A549 (cell line): ENCODE results near the gene CCDC85B. TPM values are rescaled to one million over a fixed set of nuclear protein-coding genes. Genes with fewer than 3 reads are reported as not detected.

ENCODE experiments used
- ATAC-seq, 2 experiments: fragments of 200-7000 bp in 1 of 2; fragments of >200 bp in 1 of 2; cut with Nextera tagmentation in 1 of 2; cut with Tn5 transposase in 1 of 2; 3 replicates each; pipeline versions ENCODE4 v1.8.0 to v1.9.1; 2018 to 2020; ENCODE audit warnings: mild to moderate bottlenecking in 1 of 2, moderate library complexity in 1 of 2
- CTCF ChIA-PET: fragments of 300-600 bp; sonication (Branson Sonifier 250); formaldehyde crosslinking; extraction: SDS; loops from one replicate; lab custom pipeline; 2021; ENCODE audit warnings: antibody characterized with exemption, inconsistent platforms; lab: Yijun Ruan, JAX
- POLR2A ChIA-PET: fragments of 350-600 bp; formaldehyde crosslinking; extraction: SDS; loops from one replicate; lab custom pipeline; 2021; ENCODE audit warnings: antibody characterized with exemption, inconsistent platforms; lab: Yijun Ruan, JAX
- DNase-seq, 2 experiments: peaks; one replicate each; pipeline versions ENCODE4 v3.0.0 to v3.0.0-alpha.2; 2011 to 2016; ENCODE audit warnings: low read depth in 1 of 2, low spot score in 1 of 2
- FAIRE-seq: peaks from 2 replicates; lab custom pipeline; 2011; peaks lifted over from hg19 to GRCh38; lab: Jason Lieb, UNC
- H3K27ac ChIP-seq, 2 experiments: fragments of >200 bp; sonication (Bioruptor Twin); formaldehyde crosslinking; 3 replicates each; pipeline ENCODE4 v1.5.1; 2016 to 2017
- H3K4me1 ChIP-seq: fragments of >200 bp; sonication (Bioruptor Twin); formaldehyde crosslinking; 3 replicates; pipeline ENCODE4 v1.6.1; 2016
- H3K4me2 ChIP-seq: fragments of >200 bp; sonication (Bioruptor Twin); formaldehyde crosslinking; 3 replicates; pipeline ENCODE4 v1.6.1; 2016
- H3K4me3 ChIP-seq: fragments of >200 bp; sonication (Bioruptor Twin); formaldehyde crosslinking; 3 replicates; pipeline ENCODE4 v1.5.1; 2016
- H3K9me3 ChIP-seq: fragments of >200 bp; sonication (Bioruptor Twin); formaldehyde crosslinking; 3 replicates; pipeline ENCODE4 v1.6.1; 2016
- BCL3 ChIP-seq: fragments of >200 bp; sonication (Bioruptor Twin); formaldehyde crosslinking; IDR thresholded peaks from 3 replicates; pipeline ENCODE4 v1.6.1; 2016
- CBX2 ChIP-seq: fragments of 200-600 bp; sonication (generic); IDR thresholded peaks from 2 replicates; pipeline ENCODE4 v1.6.1; 2016; ENCODE audit warnings: low read depth, mild to moderate bottlenecking, borderline replicate concordance
- CBX8 ChIP-seq: fragments of 200-600 bp; sonication (generic); IDR thresholded peaks from 2 replicates; pipeline ENCODE4 v1.6.1; 2016
- CHD4 ChIP-seq: fragments of 200-600 bp; sonication (generic); IDR thresholded peaks from 2 replicates; pipeline ENCODE4 v1.6.1; 2016; ENCODE audit warnings: antibody characterized with exemption, mild to moderate bottlenecking, borderline replicate concordance
- FOSB ChIP-seq: fragments of 250-450 bp; sonication (Bioruptor Pico); IDR thresholded peaks from 2 replicates; pipeline ENCODE4 v1.5.0; 2020; ENCODE audit warnings: mild to moderate bottlenecking, moderate library complexity
- FOSL2 ChIP-seq, 2 experiments: fragments of 450-650 bp in 1 of 2; fragments of >200 bp in 1 of 2; sonication (Bioruptor Twin) in 1 of 2; formaldehyde crosslinking; IDR thresholded peaks; 2 replicates each; pipeline versions ENCODE4 v1.5.0 to v1.6.1; 2016 to 2020; ENCODE audit warnings: mild to moderate bottlenecking in 1 of 2, moderate library complexity in 1 of 2
- FOXS1 ChIP-seq: fragments of 250-450 bp; sonication (Bioruptor Pico); IDR thresholded peaks from 2 replicates; pipeline ENCODE4 v1.5.0; 2020; ENCODE audit warnings: mild to moderate bottlenecking, moderate library complexity
- GATA3 ChIP-seq: IDR thresholded peaks from 2 replicates; pipeline ENCODE4 v1.6.1; 2012; ENCODE audit warnings: borderline replicate concordance
- HES2 ChIP-seq: fragments of >200 bp; sonication (Bioruptor Twin); formaldehyde crosslinking; IDR thresholded peaks from 2 replicates; pipeline ENCODE4 v1.6.1; 2016
- HMGXB4 ChIP-seq: fragments of 250-450 bp; sonication (Bioruptor Pico); IDR thresholded peaks from 2 replicates; pipeline ENCODE4 v1.5.0; 2021; ENCODE audit warnings: mild to moderate bottlenecking, moderate library complexity, borderline replicate concordance
- HOXB13 ChIP-seq: fragments of 250-450 bp; sonication (Bioruptor Pico); IDR thresholded peaks from 2 replicates; pipeline ENCODE4 v1.5.0; 2020; ENCODE audit warnings: low read depth, mild to moderate bottlenecking, moderate library complexity
- KDM1A ChIP-seq: fragments of 200-600 bp; sonication (generic); IDR thresholded peaks from 2 replicates; pipeline ENCODE4 v1.6.1; 2016; ENCODE audit warnings: low read depth, mild to moderate bottlenecking
- MAFK ChIP-seq: fragments of 450-650 bp; IDR thresholded peaks from 2 replicates; pipeline ENCODE4 v1.6.1; 2014; ENCODE audit not compliant: partially characterized antibody
- POLR2A ChIP-seq: IDR thresholded peaks from 2 replicates; pipeline ENCODE4 v1.6.1; 2012; ENCODE audit warnings: mild to moderate bottlenecking, low read length
- RAD21 ChIP-seq, 2 experiments: fragments of >200 bp in 1 of 2; sonication (Bioruptor Twin) in 1 of 2; formaldehyde crosslinking in 1 of 2; IDR thresholded peaks in 1 of 2; conservative IDR thresholded peaks in 1 of 2; 2 replicates in 1 of 2; 3 replicates in 1 of 2; pipeline ENCODE4 v1.6.1; 2012 to 2018; ENCODE audit warnings: inconsistent platforms in 1 of 2
- RARB ChIP-seq: fragments of 250-450 bp; sonication (Bioruptor Pico); IDR thresholded peaks from 2 replicates; pipeline ENCODE4 v1.8.0; 2021; ENCODE audit warnings: mild to moderate bottlenecking, moderate library complexity
- RCOR1 ChIP-seq: fragments of 150-350 bp; IDR thresholded peaks from 2 replicates; pipeline ENCODE4 v1.6.1; 2014; ENCODE audit warnings: antibody characterized with exemption, low read length, low read depth
- RFX5 ChIP-seq: fragments of 450-650 bp; IDR thresholded peaks from 2 replicates; pipeline ENCODE4 v1.7.1; 2014; ENCODE audit warnings: antibody characterized with exemption, mild to moderate bottlenecking, moderate library complexity
- TFCP2L1 ChIP-seq: fragments of 250-450 bp; sonication (Bioruptor Pico); IDR thresholded peaks from 2 replicates; pipeline ENCODE4 v1.5.0; 2021; ENCODE audit warnings: mild to moderate bottlenecking
- WGBS: methylation state at CpG from one replicate; pipeline ENCODE4 v1.1.6; 2017; ENCODE audit errors: missing lambda C conversion rate; 5-methylcytosine and 5-hydroxymethylcytosine counted together
- polyA plus RNA-seq, 4 experiments: library from polyadenylated mRNA; depleted of rRNA in 3 of 4; stranded (reverse); fragments of >200 nt; fragmentation: RNase III in 1 of 4; extraction: RNeasy Plus Mini Kit Qiagen cat#74134 plus additional on column Dnase treatment in 1 of 4; gene quantifications; 2 replicates in 3 of 4; 3 replicates in 1 of 4; pipeline ENCODE4 v1.2.3, GENCODE V29; 2011 to 2017
- TF ChIP-seq, protein P1 (sequence below): IDR thresholded peaks from 2 replicates; pipeline ENCODE4 v1.6.1; 2012
- TF ChIP-seq, protein P2 (sequence below): IDR thresholded peaks from 2 replicates; pipeline ENCODE4 v1.6.1; 2012; ENCODE audit warnings: low read depth, borderline replicate concordance

Gene CCDC85B
- polyA plus RNA-seq, 2 of the 4 experiments (the other 2 are of a cell fraction): 7.3 to 27.5 TPM

DNA sequence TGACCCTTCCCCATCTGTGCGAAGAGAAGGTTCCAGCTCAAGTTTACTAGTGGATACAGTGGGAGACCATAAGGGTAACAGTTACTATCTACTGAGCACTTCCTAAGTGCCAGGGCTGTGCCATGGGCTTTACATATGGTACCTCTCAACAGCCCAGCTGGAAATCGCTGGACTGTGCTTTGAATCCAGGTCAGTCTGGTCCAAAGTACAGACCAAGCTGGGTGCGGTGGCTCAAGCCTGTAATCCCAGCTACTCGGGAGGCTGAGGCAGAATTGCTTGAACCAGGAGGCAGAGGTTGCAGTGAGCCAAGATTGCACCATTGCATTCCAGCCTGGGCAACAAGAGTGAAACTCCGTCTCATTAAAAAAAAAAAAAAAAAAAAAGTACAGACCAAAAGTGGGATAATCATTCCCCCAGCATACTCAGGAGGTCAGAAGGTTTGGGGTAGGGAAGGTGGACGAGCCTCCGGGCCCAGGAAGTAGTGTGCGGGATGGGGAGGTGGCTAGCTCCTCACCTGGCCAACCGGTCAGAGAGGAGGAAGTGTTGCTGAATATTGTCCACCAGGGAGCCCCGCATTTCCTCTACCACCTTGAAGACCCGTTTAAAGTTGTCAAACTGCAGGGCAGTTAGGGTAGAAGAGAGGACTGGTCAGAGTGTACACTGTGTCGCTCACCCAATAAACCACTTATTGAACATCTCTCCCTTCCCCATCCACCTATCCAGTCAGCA lies 4.5 kb upstream of the CCDC85B start:
- ATAC-seq: no peak
- Histone ChIP-seq H3K4me2 (no peak overlapping the region), H3K27ac (no peak overlapping the region), H3K4me1 (peaks cover 30% of the 10 kb centered on the region), H3K9me3 (no peaks in the 10 kb centered on the region), H3K4me3 (no peak overlapping the region)
- no peak for DNase-seq
- CTCF ChIA-PET: interaction anchor here (0.7 to 20.5 kb wide), 26 partner anchors 8 to 271 kb away, joined by 3 to 618 read pairs (median 14); partner anchors contain the start of genes AP5B1, C11orf68, CFL1 and CTSW
- no peak for FAIRE-seq
- 79% methylated on average over 10 of the region's 12 CpGs for WGBS
- POLR2A ChIA-PET: interaction anchor here (0.9 kb wide), 1 partner anchor 26 kb away, joined by 3 read pairs; no protein-coding TSS in a partner anchor
- TF ChIP-seq RFX5: no peak
- TF ChIP-seq BCL3: no peak
- TF ChIP-seq RAD21 (conservative IDR thresholded peaks at IDR 0.05 in 1 of 2, IDR thresholded peaks at IDR 0.05 in 1 of 2): no peak
- no peak for TF ChIP-seq HOXB13 (CRISPR knock-in tag)
- no peak for TF ChIP-seq FOSL2 (IDR thresholded peaks at IDR 0.05)
- TF ChIP-seq FOSL2 (CRISPR knock-in tag; IDR thresholded peaks at IDR 0.05): no peak
- TF ChIP-seq CBX8: no peak
- TF ChIP-seq HMGXB4: no peak
- TF ChIP-seq CBX2: no peak
- no peak for TF ChIP-seq HES2
- no peak for TF ChIP-seq KDM1A
- no peak for TF ChIP-seq POLR2A
- TF ChIP-seq FOXS1 (CRISPR knock-in tag): no peak
- TF ChIP-seq CHD4: no peak
- TF ChIP-seq MAFK: no peak
- TF ChIP-seq, protein P1, sequence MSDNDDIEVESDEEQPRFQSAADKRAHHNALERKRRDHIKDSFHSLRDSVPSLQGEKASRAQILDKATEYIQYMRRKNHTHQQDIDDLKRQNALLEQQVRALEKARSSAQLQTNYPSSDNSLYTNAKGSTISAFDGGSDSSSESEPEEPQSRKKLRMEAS: no peak

DNA sequence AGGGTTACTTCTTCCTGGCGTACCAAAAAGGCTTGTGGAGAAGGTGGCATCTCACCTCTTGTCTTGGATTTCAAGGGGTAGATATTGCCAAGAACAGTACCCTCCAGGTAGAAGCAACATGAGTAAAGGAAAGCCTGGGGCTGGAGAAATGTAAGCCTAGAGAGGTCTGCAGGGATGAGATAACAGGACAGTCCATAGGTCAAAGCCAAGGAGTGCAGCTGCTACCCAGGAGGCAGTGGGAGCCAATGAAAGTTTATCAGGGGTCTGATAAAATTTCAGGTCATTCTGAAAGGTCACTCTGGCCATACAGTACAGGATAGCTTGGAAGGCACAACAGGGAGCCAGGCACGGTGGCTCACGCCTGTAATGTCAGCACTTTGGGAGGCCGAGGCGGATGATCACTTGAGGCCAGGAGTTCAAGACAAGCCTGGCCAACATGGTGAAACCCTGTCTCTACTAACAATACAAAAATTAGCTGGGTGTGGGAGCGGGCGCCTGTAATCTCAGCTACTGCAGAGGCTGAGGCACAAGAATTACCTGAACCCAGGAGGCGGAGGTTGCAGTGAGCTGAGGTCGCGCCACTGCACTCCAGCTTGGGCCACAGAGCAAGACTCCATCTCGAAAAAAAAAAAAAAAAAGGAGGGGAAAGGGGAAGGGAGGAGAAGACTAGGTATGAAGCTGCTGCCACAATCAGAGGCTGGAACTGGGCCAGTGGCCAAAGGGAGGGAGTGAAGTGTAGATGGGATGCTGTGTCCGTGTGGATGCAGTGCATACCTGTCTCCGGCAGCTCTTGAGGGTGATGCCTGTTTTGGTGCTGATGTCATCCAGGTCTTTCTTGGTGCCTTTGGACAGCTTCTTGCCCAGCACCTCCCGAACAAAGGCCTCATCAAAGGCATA lies 3.4 kb upstream of the CCDC85B start:
- peaks cover 37% of the 10 kb centered on the region for H3K4me1 ChIP-seq
- ChIA-PET POLR2A (interaction anchor here (0.6 to 1.8 kb wide), 3 partner anchors 60 to 167 kb away, joined by 3 to 6 read pairs (median 3); partner anchors contain the start of gene RNASEH2C), CTCF (interaction anchor here (0.6 to 20.5 kb wide), 20 partner anchors 9 to 181 kb away, joined by 3 to 618 read pairs (median 17); partner anchors contain the start of genes C11orf68, CFL1, CTSW and DRAP1)
- no peak for TF ChIP-seq GATA3
- no peak for TF ChIP-seq RFX5
- no peak for TF ChIP-seq RCOR1
- no peak for TF ChIP-seq RARB (CRISPR knock-in tag)
- TF ChIP-seq, protein P2, sequence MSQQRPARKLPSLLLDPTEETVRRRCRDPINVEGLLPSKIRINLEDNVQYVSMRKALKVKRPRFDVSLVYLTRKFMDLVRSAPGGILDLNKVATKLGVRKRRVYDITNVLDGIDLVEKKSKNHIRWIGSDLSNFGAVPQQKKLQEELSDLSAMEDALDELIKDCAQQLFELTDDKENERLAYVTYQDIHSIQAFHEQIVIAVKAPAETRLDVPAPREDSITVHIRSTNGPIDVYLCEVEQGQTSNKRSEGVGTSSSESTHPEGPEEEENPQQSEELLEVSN: no peak
- no peak for TF ChIP-seq RAD21 (conservative IDR thresholded peaks at IDR 0.05 in 1 of 2, IDR thresholded peaks at IDR 0.05 in 1 of 2)
- TF ChIP-seq TFCP2L1 (CRISPR knock-in tag): no peak
- no peak for TF ChIP-seq HES2
- no peak for TF ChIP-seq BCL3
- no peak for TF ChIP-seq CBX2
- TF ChIP-seq FOSB: no peak
- 82% methylated on average over 14 of the region's 14 CpGs for WGBS
- DNase-seq: no peak
- ATAC-seq: no peak
- H3K9me3 ChIP-seq: no peaks in the 10 kb centered on the region
- no peak for FAIRE-seq
- H3K4me2 ChIP-seq: peak overlapping the region; percentile 96
- H3K27ac ChIP-seq: peak overlapping the region; percentile 93 to 96
- H3K4me3 ChIP-seq: peak overlapping the region; percentile 72
